ENCODE data around the gene MVB12B.
A peak's percentile ranks its signal among the peaks of the same experiment; 100 is the strongest.

MVB12B gene

DNA sequence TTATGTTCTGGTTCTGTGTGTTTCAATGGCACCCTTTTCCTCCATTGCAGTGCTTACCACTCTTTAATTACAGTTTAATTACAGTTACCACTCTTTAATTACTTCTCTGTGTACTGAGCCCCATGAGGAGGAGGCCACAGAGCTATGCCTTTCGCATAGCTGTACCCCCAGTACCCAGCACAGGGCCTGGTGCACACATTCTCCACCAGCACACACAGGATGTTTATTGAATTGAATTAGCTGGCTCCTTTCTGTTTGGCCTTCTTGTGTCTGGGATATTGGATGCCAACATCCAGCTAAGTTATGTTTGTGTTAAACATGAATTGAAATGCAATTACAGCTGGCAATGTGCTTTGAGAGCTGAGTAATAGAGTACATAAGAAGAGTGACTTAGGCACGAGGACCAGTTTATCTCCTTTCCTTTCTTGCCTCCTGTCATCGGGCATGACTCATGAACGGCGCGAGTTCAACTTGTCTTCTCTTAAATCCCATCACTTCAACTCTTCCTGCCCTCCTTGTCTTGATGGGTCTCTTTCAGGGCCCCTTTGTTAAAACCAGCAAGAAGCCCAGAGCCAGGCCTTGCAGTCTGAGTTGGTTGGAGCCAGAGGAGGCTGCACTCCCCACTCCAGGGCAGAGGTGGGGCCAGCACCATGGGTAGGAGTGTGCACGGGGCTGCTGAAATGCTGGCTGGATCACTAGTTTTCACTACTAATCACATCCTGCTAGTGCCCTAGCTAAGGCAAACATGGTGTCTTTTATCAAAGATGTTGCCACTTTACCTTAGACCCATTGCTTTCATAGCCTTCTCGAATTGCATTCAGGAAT lies 37.4 kb downstream of the MVB12B start:
- DNase-seq (ENCODE audit: low spot score): no peak

DNA sequence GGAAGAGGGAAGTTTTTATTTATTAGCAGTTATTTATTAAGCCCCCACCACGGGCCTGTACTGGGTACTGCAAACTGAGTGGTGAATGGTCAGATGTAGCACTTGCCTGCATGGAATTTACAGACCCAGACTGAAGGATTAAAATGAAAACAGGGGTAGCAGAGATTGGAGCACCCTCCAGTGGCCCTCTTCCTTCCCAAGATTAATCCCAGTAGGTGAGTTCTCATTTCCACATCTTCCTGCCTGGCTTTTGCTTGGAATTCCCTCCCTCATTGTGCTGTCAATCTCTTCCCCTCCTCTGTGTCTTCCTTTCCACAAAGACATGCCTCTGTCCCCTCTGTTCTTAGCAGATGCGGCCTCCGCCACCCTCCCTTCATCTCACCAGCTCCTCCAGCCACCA lies 39.2 kb downstream of the MVB12B start:
- DNase-seq (ENCODE audit: low spot score): no peak

DNA sequence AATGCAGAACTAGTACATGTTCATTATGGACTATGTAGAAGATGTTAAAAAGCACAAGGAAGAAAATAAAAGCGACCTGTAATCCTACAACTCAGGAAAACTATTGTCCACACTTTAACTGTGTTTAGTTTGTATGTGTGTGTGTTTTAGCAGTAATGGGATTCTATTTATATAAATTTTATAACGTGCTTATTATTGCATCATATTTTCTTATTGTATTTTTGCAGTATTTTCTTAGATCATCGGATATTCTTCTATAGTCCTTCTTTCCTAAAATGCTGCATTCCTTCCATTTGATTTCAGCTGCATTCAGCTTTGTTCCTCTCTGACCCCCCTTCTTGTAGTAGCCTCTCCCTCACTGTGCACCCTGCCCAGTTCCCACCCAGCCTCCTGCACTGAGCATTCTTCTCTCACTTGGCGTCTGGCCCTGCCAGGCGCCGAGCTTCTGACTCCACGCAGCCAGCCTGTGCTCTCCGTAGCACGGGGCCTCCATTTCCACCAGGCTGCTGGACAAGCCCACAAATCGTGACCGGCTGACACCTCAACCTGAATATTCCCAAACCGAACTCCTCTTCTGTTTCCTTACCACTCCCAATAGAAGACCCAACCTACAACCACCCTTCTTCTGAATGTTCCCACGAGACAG lies 39.9 kb downstream of the MVB12B start:
- peak; percentile 41 for DNase-seq (ENCODE audit: low spot score)

DNA sequence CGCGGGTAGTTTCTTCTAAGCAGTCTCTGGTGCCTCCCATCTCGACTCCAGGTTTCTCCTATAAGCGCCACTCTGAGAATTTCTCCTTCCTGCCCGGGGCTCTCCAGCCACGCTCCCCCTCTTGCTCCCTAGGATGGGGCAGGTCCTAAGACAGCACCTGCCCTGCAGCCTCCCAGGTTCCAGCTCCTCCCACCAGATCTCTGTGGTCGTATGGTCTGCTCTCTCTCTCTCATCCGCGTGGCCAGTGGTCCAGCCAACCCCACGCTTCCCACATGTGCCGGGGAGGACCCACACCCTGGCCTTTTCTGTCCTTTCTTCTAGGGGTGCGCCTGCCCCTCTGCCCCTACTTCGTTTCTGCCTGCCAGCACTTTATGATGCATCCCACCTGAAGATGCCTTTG lies 40.5 kb downstream of the MVB12B start:
- DNase-seq (ENCODE audit: low spot score): no peak

DNA sequence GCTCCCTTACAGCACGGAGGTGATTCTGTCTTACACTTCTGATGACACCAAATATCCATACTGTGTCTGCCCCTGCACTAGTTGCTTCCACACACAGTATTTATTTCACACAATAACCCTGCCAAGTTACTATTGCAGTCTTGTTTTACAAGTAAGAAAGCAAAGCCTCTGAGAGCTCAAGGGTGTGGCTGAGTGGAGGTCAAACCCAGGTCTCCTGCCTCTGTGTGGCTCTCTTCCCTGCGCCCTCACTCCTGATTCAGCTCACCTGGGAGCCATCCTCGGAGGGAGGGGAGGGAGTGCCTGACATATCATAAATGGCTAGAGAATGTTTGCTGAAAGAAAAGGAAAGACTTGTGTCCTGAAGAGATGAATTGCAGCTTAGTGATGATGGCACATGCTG lies 41.0 kb downstream of the MVB12B start:
- no peak for DNase-seq (ENCODE audit: low spot score)

DNA sequence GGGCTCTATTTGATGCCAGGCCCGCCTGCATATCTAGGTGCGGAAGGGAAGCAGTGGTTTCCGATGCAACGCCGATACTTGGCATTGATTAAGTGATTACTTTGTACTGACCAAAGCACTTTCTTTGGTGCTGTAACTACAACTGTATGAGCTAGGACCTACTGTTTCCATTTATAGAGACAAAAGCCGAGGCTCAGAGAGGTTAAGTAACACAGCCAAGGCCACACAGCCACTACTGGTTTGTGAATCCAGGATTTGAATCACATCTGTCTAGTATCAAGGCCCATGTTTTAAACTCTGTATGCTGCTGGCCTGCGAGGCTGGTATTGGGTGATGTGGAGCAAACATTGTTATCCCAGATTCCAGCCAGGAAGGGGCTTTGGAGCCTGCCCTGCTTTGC lies 41.4 kb downstream of the MVB12B start:
- DNase-seq (ENCODE audit: low spot score): no peak

DNA sequence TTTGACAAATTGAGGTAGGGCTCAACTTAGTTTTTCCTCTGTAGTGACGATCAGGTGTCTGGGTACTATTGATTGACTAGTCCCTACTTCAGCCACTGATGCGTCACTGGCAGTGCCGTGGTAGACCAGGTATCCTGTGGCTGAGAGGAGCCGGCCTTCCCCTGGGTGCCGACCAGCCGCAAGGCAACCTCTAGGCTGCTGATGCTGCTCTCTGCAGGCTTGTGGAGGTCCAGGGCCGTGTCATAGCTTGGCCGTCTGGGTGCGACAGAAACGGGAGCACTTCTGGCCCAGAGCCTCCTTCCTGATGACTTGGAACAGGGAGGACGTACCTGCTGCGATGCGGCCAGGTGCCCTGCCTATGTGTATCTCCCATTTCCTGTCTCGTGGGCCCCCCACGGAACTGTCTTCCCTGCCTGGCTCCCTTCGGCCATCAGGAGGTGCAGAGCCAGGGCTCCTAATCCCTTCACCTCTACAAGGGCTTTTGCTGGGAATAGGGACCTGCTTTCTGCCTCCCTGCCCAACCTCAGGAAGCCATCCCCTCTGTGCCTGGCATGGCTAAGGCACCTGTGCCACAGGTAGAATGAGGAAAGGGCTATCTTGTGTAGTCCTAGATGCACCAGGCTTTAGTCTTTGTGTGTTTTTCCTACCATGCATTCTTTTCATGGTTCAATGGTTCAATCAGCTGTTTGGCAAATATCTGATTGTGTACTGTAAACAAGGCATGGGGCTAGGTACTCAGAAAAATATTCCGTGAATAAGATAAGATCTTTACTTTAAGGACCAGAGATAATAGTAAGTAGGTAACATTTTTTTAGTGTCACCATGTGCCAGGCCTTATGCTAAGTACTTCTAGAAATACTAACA lies 44.6 kb downstream of the MVB12B start:
- DNase-seq (ENCODE audit: low spot score): no peak

DNA sequence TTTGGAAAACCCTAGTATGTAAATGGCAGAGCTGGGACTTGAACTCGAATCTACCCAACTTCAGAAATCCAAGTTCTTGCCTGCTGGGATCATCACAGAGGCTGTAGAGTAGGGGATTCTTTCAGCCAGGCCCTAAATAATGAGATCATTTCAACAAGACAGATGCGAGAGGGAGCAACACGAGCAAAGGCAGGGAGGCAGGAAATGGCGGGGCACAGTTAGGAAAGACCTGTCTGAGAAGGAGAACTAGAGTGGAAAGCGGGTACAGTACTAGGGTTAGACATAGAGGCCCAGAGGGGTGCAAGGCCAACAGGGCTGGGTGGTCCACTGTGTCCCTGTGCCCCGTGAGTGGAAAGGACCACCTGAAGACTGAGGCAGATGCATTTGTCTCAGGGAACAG lies 46.1 kb downstream of the MVB12B start:
- no peak for DNase-seq (ENCODE audit: low spot score)

DNA sequence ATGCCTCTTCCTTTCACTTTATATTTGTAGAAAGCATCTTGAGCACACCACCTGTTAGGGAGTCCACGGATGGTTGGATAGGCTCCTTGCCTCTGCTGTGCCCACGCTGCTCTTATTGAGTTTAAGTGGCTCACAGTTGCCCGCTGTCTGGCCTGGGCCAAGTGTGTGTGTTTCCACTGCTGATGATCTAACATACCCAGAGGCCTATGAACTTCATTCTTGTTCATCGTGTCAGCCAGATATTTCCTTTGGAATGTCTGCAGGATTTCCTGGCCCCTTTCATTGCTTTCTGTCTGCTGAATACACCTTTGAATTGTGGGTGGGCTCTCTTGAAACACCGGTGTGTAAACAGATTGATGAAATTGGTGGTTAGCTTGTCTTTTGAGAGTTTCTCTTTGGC lies 46.6 kb downstream of the MVB12B start:
- peak; percentile 34 for DNase-seq (ENCODE audit: low spot score)

DNA sequence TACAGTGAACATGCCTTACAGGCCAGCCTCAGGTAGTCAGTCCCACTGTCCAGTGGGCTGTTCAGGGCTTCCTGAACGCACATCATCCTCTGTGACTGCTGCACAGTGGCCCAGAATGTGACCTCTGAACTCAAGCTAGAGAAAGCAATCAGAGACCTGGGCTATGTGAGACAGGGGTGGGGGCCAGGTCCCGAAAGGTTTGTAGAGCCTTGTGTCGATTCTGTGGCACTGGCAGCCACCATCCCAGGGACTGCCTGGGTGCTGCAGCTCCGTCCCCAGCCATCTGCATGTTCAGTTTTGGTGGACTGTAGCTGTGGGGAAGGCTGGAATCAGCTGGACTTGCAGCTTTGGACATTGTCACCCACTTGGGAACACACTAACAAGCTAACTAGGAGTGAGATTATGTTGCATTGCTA lies 47.7 kb downstream of the MVB12B start:
- no peak for DNase-seq (ENCODE audit: low spot score)

DNA sequence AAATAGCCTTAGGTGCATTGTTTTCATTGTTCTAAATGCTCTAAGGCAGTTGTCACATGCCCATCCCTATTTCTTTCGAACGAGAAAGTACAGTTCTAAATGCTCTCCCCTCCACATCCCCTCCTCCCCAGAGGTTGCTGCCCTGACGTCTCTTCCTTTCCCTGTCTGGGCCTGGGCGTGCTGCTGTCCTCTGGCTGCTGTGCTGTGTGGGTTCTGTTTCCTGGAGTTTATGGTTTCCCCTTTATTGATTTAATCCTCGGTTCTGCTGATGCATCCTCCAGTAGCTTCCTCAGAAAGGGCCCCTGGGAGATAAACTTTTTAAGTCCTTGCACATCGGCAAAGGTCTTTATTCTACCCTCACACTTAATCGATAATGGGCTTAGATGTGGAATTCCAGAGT lies 48.8 kb downstream of the MVB12B start:
- DNase-seq (ENCODE audit: low spot score): peak; percentile 81

DNA sequence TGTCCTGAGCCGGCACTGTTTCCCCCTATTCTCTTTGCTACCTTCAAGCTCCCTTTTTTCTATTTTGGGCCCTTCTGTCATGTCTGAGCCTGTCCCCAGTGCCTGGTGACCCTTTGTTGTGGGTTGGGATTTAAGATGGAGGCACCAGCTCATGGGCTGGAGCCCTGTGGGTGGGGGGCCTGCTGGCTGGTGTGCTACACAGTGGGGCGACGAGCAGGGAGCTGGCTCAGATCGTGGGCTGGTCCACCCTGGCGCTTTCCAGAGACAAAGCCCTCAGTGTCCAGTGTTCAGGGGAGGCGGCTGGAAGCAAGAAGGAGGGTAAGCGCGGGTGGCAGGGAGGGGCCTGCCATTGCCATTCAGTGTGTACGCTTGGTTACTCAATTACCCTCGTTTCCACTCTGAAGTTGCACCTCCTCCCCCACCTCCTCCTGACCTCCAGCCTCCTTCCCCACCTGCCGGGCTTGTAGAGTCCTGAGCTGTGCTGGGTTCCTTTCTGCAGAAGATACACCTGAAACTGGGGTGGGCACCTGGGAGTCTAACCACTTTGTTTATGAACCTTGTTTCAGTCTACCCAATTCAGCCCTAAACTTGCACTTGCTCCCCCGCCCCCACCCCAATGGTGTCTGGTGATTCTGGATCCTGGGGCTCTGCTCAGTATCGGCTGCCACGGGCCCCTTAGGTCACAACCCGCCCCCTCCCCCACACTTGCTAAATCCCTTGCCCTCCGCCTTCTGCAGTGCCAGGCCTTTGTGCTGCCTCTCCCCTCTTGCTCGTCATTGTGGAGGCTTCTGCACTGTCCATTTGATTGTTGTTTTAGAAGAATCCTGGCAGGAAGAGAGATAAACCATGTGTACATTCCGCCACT lies 49.9 kb downstream of the MVB12B start:
- no peak for DNase-seq (ENCODE audit: low spot score)

DNA sequence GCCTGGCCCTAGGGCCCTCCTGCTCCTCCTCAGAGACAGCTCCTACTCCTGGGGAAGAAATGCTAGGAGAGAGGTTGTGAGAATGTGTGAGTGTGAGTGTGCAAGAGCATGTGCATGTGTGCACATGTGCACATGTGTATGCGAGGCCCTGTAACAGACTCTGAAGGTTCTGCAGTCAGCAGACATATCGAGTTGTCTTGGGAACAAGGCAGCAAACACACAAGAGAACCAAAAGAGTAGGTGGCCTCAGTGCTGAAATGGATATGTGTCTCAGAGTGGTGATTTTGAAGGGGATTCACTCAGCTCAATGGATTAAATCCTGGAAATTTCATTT lies 50.5 kb downstream of the MVB12B start:
- no peak for DNase-seq (ENCODE audit: low spot score)

DNA sequence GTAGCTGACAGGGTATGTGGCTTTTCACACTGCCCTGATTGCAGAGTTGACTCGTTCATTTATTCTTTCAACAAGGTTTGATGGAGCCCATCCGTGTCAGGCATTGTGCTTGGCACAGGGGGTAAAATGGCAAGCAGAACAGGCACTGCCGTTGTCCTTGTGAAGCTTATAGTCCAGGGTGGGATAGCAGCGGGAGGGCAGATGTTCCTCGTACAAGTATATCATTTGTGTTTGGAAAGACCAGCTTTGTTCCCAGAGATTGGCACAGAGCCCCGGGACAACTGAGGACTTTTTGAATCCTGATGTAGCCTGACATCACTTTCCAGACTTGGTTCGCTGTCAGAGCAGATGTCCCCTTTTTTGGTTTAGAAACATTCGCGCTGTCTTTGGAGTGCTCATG lies 50.9 kb downstream of the MVB12B start:
- DNase-seq (ENCODE audit: low spot score): no peak

DNA sequence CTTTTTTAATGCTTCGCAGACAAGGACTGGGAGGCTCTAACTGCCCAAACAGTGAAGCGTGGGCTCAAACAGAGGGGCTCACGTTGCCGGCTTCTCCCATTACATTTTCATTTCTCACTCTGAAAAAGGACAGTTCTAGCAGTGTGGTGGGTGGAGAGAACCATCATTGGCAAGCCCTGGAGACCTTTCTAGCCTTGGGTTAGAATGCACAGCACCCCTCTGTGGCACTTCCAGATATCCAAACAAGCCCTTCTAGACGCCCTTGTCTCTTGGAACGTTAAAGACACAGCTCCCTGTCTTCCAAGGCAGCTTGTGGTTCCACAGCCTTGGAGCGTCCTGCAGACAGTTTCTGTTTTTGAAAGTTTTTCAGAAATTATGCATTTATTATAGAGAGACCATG lies 52.1 kb downstream of the MVB12B start:
- DNase-seq (ENCODE audit: low spot score): no peak

DNA sequence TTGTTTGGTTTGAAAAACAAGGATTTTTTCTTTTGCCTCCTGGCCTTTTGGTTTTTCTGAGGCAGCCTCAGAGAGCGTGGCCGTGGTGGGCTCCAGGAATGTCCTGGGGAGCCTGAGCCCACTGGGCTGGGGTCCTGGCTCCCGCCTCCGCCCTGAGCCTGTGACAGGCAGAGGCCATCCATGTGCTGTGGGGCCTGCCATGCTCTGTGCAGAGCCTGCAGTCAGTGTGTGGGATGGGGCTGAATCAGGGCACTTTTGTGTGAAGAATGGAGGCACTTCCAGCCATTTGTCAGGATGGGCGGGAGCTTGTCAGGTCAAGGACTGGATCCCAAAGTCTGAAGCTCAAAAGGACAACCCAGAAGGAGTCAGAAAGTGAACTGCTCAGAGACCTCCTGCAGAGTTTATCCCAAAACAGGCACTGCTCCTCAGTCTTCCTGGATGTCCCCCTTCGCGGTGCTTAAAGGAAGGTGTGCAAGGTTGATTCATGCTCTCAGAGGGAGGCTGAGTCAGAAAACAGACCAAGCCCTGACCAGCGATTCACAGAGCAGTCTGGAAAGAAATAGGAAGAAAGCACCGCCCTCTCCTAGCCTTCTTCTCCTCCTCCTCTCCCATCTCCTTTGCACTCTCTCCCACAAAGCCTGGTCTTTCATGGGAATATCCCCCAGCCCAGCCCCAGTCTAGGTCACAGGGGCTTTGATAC lies 53.2 kb downstream of the MVB12B start:
- DNase-seq (ENCODE audit: low spot score): no peak

DNA sequence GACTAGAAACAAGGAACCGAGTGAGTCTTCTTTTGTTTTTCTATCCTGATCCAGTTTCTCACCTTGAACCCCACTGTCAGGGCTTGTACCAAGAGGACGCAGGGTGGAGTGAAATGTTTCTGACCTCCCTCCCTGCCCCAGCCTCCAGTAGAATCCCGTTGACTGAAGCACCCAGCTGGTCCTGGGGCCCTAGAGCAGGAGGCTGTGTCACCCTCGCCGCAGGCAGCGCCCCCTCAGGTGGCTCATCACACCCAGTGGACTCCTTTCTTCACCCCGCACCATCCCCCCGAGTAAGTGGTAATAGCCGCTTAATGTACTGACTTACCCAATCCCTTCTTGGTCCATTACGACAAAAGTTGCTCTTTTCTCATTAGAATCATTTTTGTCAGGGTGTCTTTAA lies 53.8 kb downstream of the MVB12B start:
- DNase-seq (ENCODE audit: low spot score): no peak

DNA sequence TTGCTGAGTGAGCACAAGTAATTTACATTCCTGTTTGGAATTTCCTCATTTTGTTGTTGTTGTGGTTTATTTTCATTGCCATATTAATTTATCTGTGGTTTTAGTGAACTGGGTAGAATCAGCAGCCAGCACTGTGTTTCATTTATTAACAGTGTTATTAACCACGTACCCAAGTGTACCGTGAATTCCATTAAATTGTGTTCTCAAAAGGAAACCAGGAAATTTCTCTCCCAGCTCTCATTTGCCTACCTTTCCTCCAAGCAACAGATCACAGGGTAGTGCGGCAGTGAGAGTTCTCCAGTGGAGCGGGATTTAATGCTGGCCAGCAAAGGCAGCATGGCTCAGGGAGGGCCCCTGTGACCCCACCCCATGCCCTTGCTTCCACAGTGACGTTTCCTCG lies 54.6 kb downstream of the MVB12B start:
- no peak for DNase-seq (ENCODE audit: low spot score)

DNA sequence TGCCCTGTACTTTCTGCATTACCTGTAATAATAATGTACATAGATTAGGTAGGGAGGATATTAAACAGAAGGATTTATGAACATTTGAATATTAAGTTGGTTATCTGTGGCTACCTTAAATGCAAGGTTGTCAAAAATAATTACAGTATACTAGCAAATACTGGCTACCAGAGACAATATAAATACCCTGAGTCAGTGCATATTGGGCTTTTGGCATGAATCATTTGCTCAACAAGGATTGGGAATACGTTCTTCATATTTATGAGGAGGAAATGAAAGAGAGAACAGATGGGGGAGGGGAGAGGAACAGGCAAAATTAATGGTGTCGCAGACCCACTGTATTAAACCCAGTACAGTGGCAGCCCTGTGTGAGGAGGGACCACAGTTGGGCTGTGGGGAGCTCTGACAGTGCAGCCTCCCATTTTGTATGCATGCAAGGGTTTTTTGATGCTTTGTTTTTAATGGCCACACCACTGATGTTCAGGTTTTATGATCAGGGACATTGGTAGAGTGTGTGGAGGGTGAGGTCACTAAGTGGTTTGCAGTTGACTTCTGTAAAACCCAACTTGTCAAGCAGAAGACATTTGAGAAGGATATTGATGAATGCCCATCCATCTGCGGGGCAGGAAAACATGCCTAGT lies 56.9 kb downstream of the MVB12B start:
- DNase-seq (ENCODE audit: low spot score): no peak

DNA sequence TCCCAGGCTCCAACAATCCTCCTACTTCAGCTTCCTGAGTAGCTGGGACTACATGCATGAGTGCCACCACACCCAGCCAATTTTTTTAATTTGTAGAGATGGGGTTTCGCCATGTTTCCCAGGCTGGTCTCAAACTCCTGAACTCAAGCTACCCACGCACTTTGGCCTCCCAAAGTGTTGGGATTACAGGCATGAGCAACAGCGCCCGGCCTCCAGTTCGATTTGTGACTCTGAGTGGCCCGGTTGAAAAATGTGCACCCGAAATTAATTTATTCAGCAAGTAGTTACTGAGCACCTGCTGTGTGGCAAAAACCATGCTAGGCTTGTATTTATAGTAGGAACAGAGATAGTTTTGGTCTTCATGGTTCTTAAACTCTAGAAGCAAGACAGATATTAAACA lies 58.3 kb downstream of the MVB12B start:
- no peak for DNase-seq (ENCODE audit: low spot score)

DNA sequence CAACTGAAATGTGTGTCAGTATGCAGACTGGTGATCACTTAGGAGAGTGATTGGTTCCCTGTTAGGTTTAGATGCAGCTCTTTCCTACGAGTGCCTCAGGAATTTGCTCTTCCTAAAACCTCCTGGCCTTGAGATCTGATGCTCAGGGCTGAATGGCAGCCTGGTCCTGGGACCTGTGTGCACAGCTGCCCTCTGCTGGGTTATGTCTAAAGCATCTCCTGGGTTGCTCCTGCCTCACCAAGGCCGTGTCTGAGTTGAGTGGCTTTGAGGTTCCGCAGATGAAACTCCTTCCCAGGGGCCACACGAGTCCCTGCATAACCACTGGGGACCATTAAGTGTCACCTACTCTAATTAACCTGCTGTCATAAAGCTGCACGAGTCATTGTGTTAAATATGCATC lies 59.5 kb downstream of the MVB12B start:
- DNase-seq (ENCODE audit: low spot score): peak; percentile 36
